ENCODE data around the gene CRYBG1.

Gene CRYBG1

GRCh38 chr6:106425382-106425781 lies 64.9 kb downstream of the CRYBG1 start:
- DNase-seq, result no peak

GRCh38 chr6:106426250-106426970 lies 65.9 kb downstream of the CRYBG1 start:
- DNase-seq, result no peak

GRCh38 chr6:106430466-106430865 lies 69.9 kb downstream of the CRYBG1 start:
- DNase-seq, result no peak

- DNase-seq, result no peak
Measured at GRCh38 chr6:106431405-106431804, 70.9 kb downstream of the CRYBG1 start.

- no peak for DNase-seq
Measured at GRCh38 chr6:106431972-106432371, 71.5 kb downstream of the CRYBG1 start.

- no peak for DNase-seq
Measured at GRCh38 chr6:106434530-106434929, 74.0 kb downstream of the CRYBG1 start.

- DNase-seq, result no peak
Measured at GRCh38 chr6:106439459-106439858, 78.9 kb downstream of the CRYBG1 start.

- no peak for DNase-seq
Measured at GRCh38 chr6:106440546-106440945, 80.0 kb downstream of the CRYBG1 start.

GRCh38 chr6:106442395-106442794 lies 81.9 kb downstream of the CRYBG1 start:
- DNase-seq, result no peak

- no peak for DNase-seq
Measured at GRCh38 chr6:106444777-106445507, 84.4 kb downstream of the CRYBG1 start.

GRCh38 chr6:106445508-106445878 lies 85.0 kb downstream of the CRYBG1 start:
- no peak for DNase-seq

GRCh38 chr6:106446287-106446885 lies 85.9 kb downstream of the CRYBG1 start:
- DNase-seq, result no peak

GRCh38 chr6:106446983-106447382 lies 86.5 kb downstream of the CRYBG1 start:
- DNase-seq, result no peak

GRCh38 chr6:106448000-106448426 lies 87.5 kb downstream of the CRYBG1 start:
- DNase-seq, result no peak

GRCh38 chr6:106450653-106451052 lies 90.1 kb downstream of the CRYBG1 start:
- no peak for DNase-seq

GRCh38 chr6:106451439-106451838 lies 90.9 kb downstream of the CRYBG1 start:
- DNase-seq, result no peak

- DNase-seq, result no peak
Measured at GRCh38 chr6:106452628-106453027, 92.1 kb downstream of the CRYBG1 start.

GRCh38 chr6:106453756-106454367 lies 93.3 kb downstream of the CRYBG1 start:
- DNase-seq, result no peak

GRCh38 chr6:106456756-106457155 lies 96.2 kb downstream of the CRYBG1 start:
- no peak for DNase-seq

- DNase-seq, result no peak
Measured at GRCh38 chr6:106458021-106458986, 97.8 kb downstream of the CRYBG1 start.

- DNase-seq, result no peak
Measured at GRCh38 chr6:106460481-106460880, 100.0 kb downstream of the CRYBG1 start.

- no peak for DNase-seq
Measured at GRCh38 chr6:106461084-106461483, 100.6 kb downstream of the CRYBG1 start.
